AG04449 (cell line): Measurements from ENCODE around the gene RPS21.
A peak's percentile ranks its signal among the peaks of the same experiment; 100 is the strongest.

Experiments
- CTCF ChIA-PET: fragments of 350-600 bp; formaldehyde crosslinking; extraction: SDS; loops from one replicate; lab custom pipeline; 2021; ENCODE audit warnings: antibody characterized with exemption; lab: Yijun Ruan, JAX
- POLR2A ChIA-PET: fragments of 400-600, 350-600 bp; formaldehyde crosslinking; extraction: SDS; loops from one replicate; lab custom pipeline; 2020; ENCODE audit warnings: antibody characterized with exemption, inconsistent platforms; lab: Yijun Ruan, JAX
- DNase-seq: peaks from one replicate; pipeline ENCODE4 v3.0.0-alpha.2; 2010; ENCODE audit warnings: low read depth, low spot score
- H3K4me3 ChIP-seq: 2 replicates; pipeline ENCODE4 v1.5.1; 2011; ENCODE audit warnings: low read depth, mild to moderate bottlenecking, control low read depth, low read length
- TF ChIP-seq, protein P1 (sequence below): IDR thresholded peaks from one replicate; pipeline ENCODE4 v1.5.1; 2011; ENCODE audit warnings: mild to moderate bottlenecking, moderate library complexity, low read length, control low read depth, inconsistent platforms; ENCODE audit not compliant: insufficient read depth; ENCODE audit errors: missing control alignments

RPS21 gene

DNA sequence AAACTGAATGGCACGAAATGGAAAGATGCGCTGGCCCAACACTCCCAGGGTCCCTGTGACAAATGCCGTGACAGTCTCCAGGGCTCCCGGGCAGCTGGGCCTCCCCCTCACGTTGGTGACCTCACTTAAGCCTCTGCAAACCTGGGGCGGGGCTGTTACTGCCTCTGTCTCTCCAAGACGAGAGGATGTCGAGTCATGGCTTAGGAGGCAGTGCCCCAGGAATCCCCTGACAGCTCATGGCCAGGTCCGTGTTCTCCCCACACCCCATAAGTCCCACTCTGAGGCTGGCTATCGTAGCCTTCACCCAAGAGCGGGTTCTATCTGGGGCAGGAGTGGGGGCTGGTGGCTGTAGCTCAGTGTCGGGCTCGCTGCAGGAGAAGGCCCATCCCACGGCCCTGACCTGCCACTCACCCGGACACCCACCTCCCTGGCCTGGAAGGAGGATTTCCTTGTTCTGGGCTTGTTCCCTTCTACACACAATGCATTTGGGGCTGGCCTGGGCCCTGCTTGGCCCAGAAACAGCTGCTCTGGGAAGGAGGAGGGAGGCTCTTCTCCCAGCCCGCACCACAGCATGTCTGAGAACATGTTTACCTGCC lies 5.6 kb upstream of the RPS21 start:
- no peak for DNase-seq
- TF ChIP-seq, protein P1, sequence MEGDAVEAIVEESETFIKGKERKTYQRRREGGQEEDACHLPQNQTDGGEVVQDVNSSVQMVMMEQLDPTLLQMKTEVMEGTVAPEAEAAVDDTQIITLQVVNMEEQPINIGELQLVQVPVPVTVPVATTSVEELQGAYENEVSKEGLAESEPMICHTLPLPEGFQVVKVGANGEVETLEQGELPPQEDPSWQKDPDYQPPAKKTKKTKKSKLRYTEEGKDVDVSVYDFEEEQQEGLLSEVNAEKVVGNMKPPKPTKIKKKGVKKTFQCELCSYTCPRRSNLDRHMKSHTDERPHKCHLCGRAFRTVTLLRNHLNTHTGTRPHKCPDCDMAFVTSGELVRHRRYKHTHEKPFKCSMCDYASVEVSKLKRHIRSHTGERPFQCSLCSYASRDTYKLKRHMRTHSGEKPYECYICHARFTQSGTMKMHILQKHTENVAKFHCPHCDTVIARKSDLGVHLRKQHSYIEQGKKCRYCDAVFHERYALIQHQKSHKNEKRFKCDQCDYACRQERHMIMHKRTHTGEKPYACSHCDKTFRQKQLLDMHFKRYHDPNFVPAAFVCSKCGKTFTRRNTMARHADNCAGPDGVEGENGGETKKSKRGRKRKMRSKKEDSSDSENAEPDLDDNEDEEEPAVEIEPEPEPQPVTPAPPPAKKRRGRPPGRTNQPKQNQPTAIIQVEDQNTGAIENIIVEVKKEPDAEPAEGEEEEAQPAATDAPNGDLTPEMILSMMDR, result no peak
- CTCF ChIA-PET, result interaction anchor here (2.4 to 5.7 kb wide), 2 partner anchors 80 to 371 kb away, joined by 22 to 115 read pairs; partner anchors contain the start of gene ADRM1
- POLR2A ChIA-PET, result no interaction called here
- H3K4me3 ChIP-seq, result no peak overlapping the region

DNA sequence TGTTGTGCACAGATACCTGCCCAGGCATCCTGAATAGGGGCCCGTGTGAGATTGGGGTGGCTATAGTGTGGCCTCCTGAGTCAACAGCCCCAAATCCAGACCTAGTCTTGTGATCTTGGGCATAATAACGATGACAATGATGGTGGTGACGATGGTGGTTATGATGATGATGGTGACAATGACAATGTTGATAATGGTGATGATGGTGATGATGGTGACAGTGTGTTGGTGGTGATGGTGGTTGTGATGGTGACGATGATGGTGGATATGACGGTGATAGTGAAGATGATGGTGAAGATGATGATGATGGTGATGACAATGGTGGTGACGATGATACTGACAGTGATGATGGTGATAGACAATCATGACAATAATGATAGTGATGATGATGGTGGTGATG lies 5.1 kb upstream of the RPS21 start:
- no peak for DNase-seq
- POLR2A ChIA-PET, result no interaction called here
- H3K4me3 ChIP-seq, result no peak overlapping the region
- TF ChIP-seq, protein P1, result no peak
- CTCF ChIA-PET, result interaction anchor here (1.7 to 5.7 kb wide), 7 partner anchors 10 to 372 kb away, joined by 6 to 115 read pairs (median 22); partner anchors contain the start of genes ADRM1 and LAMA5

DNA sequence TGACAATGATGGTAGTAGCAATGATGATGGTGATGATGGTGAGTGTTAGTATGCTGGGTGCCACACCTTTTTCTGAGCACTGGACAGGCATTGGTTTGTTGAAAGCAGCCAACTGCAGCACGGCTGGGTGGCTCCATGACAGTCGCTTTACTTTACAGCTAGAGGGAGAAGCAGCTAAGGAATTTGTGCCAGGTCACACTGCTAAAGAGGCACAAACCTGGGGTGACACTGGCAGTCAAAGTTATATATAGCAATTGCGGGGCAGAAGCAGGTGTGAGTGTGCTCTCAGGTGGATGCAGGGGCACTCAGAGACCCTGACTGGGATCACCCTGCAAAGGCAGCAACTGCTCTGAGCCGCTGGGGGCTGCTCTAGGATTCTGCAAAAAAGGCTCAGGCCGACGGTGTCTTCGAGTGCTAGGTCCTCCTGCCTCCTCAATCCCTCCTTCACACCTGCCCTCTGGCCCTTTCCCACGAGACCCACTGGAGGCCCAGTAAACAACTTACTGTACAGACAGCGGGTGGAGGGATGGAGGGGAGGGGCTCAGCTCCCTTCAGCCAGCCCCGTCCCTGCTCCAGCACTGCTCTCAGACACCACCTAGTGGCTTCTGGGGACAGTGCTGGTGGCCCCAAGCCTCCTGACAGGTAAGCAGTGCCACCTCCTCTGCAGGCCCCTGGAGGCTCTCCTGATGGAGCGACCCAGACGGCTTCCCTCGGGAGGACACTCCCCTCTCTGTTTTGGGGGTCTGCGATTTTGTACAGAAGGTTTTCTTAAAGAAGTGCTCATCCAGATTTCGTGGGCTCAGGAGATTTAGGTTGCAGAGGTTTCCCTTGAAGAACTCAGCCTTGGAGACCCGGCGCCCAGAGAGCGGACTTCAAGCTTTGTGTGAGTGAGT lies 4.4 kb upstream of the RPS21 start:
- ChIA-PET POLR2A (no interaction called here), CTCF (interaction anchor here (0.5 to 5.7 kb wide), 20 partner anchors 9 to 1644 kb away, joined by 3 to 115 read pairs (median 4); partner anchors contain the start of genes ADRM1 and LAMA5)
- TF ChIP-seq, protein P1, result peak; percentile 96

DNA sequence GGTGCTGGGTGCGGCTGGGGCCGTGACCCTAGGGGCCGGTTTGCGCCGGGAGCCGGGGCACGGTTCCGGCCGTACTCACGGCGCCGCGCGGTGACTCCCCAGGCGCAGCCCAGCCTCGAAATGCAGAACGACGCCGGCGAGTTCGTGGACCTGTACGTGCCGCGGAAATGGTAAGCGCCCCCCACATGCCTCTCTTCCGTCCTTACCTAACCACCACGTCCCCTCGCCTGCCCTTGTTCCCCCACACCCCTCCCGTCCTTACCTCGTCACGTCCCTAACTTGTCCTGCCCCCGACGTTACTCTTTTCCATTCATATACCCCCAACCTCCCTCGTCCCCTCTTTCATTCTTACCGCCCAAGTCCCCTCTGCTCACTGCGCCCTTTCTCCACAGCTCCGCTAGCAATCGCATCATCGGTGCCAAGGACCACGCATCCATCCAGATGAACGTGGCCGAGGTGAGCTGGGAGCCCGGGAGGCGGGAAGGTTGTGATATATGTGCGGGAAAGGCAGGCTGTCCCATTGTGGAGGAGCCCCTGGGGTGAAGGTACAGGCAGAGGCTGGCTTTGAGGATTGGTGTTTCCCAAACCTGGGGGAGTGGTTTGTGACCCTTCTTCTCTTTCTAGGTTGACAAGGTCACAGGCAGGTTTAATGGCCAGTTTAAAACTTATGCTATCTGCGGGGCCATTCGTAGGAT lies 463 bp downstream of the RPS21 start:
- H3K4me3 ChIP-seq, result peak overlapping the region; percentile 98
- TF ChIP-seq, protein P1, result no peak
- POLR2A ChIA-PET, result interaction anchor here (0.8 to 1.0 kb wide), 3 partner anchors 20 to 82 kb away, joined by 3 to 4 read pairs (median 3); partner anchors contain the start of gene LAMA5
- CTCF ChIA-PET, result interaction anchor here (1.0 to 1.9 kb wide), 5 partner anchors 11 to 82 kb away, joined by 3 to 6 read pairs (median 3); no protein-coding TSS in a partner anchor
- no peak for DNase-seq

More for the DNA sequence above, 4.4 kb upstream of the RPS21 start:
- H3K4me3 ChIP-seq, result no peak overlapping the region
- DNase-seq, result no peak

DNA sequence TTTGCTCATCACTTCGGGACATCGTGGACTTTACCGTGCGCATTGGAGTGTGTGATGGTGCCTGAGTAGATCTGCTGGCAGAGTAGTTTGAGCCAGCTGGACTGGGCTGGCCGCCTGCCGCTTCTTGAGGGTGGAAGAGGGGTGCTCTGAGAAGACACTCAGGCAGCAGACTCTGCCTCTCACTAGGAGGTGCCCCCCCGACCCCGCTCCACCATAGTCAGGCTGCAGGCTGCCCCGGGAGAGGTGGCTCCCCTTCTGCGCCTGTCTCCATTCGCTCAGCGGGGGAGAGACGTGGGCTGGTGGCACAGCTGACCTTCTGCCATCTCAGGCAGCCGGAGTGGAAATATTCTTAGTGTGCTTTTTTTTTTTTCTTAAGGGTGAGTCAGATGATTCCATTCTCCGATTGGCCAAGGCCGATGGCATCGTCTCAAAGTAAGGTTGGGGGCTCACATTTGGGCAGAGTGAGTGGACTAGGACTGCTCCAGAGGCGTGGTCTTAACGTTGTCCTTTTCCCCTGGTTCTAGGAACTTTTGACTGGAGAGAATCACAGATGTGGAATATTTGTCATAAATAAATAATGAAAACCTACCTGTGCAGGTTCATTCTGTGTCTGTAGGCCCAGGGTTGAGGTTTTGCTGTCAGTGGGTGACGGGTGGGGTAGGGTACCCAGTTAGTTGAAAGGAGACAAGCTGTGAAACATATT lies 1.2 kb downstream of the RPS21 start:
- peak overlapping the region; percentile 98 for H3K4me3 ChIP-seq
- DNase-seq, result no peak
- CTCF ChIA-PET, result interaction anchor here (1.9 kb wide), 1 partner anchor 14 kb away, joined by 6 read pairs; no protein-coding TSS in a partner anchor
- TF ChIP-seq, protein P1, result no peak
- POLR2A ChIA-PET, result no interaction called here
